ENCODE measurements around the gene PSMD11.
"Not testable (repeated sequence)": the region's sequence is repeated elsewhere in the genome, so short reads cannot be mapped to it uniquely, and the experiment has no call there.

PSMD11 gene

GRCh38 chr17:32520104-32520701 lies 75.9 kb downstream of the PSMD11 start:
- Mint-ChIP-seq H3K27ac (peak overlapping the region; percentile 94), H3K27me3 (no peaks in the 10 kb centered on the region), H3K4me3 (peak overlapping the region; percentile 85), H3K9me3 (peaks cover 4% of the 10 kb centered on the region), H3K4me1 (ENCODE audit: low read depth) (peaks cover 94% of the 10 kb centered on the region), H3K36me3 (ENCODE audit: low read depth) (no peaks in the 10 kb centered on the region)

- peak overlapping the region; percentile 94 for H3K27ac Mint-ChIP-seq
- peaks cover 94% of the 10 kb centered on the region for H3K4me1 Mint-ChIP-seq (ENCODE audit: low read depth)
- H3K27me3 Mint-ChIP-seq = no peaks in the 10 kb centered on the region
- peak overlapping the region; percentile 12 for H3K4me3 Mint-ChIP-seq
- H3K9me3 Mint-ChIP-seq = peaks cover 4% of the 10 kb centered on the region
- no peaks in the 10 kb centered on the region for H3K36me3 Mint-ChIP-seq (ENCODE audit: low read depth)
Measured at GRCh38 chr17:32520737-32521404, 76.6 kb downstream of the PSMD11 start.

- H3K36me3 Mint-ChIP-seq (ENCODE audit: low read depth) = no peaks in the 10 kb centered on the region
- peaks cover 78% of the 10 kb centered on the region for H3K4me1 Mint-ChIP-seq (ENCODE audit: low read depth)
- H3K4me3 Mint-ChIP-seq = peak overlapping the region; percentile 73
- H3K27me3 Mint-ChIP-seq = no peaks in the 10 kb centered on the region
- peaks cover 4% of the 10 kb centered on the region for H3K9me3 Mint-ChIP-seq
- H3K27ac Mint-ChIP-seq = peak overlapping the region; percentile 98
Measured at GRCh38 chr17:32523017-32523680, 78.8 kb downstream of the PSMD11 start.

GRCh38 chr17:32523827-32524552 lies 79.7 kb downstream of the PSMD11 start:
- Mint-ChIP-seq H3K36me3 (ENCODE audit: low read depth) (no peaks in the 10 kb centered on the region), H3K4me1 (ENCODE audit: low read depth) (peaks cover 78% of the 10 kb centered on the region)

GRCh38 chr17:32524553-32524880 lies 80.2 kb downstream of the PSMD11 start:
- not testable (repeated sequence) for H3K36me3 Mint-ChIP-seq (ENCODE audit: low read depth); H3K27me3 Mint-ChIP-seq; H3K9me3 Mint-ChIP-seq
- Mint-ChIP-seq H3K27ac (peak overlapping the region; percentile 98), H3K4me3 (peak overlapping the region; percentile 73), H3K4me1 (ENCODE audit: low read depth) (peaks cover 77% of the 10 kb centered on the region)

More at GRCh38 chr17:32523827-32524552, 79.7 kb downstream of the PSMD11 start:
- Mint-ChIP-seq H3K9me3 (peaks cover 4% of the 10 kb centered on the region), H3K4me3 (peak overlapping the region; percentile 73), H3K27me3 (no peaks in the 10 kb centered on the region), H3K27ac (peak overlapping the region; percentile 98)

GRCh38 chr17:32525122-32525521 lies 80.8 kb downstream of the PSMD11 start:
- Mint-ChIP-seq H3K36me3 (ENCODE audit: low read depth) (no peaks in the 10 kb centered on the region), H3K27me3 (no peaks in the 10 kb centered on the region), H3K4me1 (ENCODE audit: low read depth) (peaks cover 71% of the 10 kb centered on the region), H3K27ac (peak overlapping the region; percentile 98), H3K9me3 (peaks cover 4% of the 10 kb centered on the region), H3K4me3 (no peak overlapping the region)

GRCh38 chr17:32527146-32527545 lies 82.8 kb downstream of the PSMD11 start:
- Mint-ChIP-seq H3K27me3 (no peaks in the 10 kb centered on the region), H3K27ac (peak overlapping the region; percentile 33), H3K36me3 (ENCODE audit: low read depth) (no peaks in the 10 kb centered on the region), H3K4me1 (ENCODE audit: low read depth) (peaks cover 60% of the 10 kb centered on the region), H3K9me3 (peaks cover 4% of the 10 kb centered on the region), H3K4me3 (no peak overlapping the region)

GRCh38 chr17:32528825-32529224 lies 84.5 kb downstream of the PSMD11 start:
- no peaks in the 10 kb centered on the region for H3K9me3 Mint-ChIP-seq
- H3K27ac Mint-ChIP-seq = peak overlapping the region; percentile 71
- H3K4me3 Mint-ChIP-seq = no peak overlapping the region
- H3K4me1 Mint-ChIP-seq (ENCODE audit: low read depth) = peaks cover 51% of the 10 kb centered on the region
- no peaks in the 10 kb centered on the region for H3K36me3 Mint-ChIP-seq (ENCODE audit: low read depth)
- no peaks in the 10 kb centered on the region for H3K27me3 Mint-ChIP-seq

GRCh38 chr17:32529604-32530003 lies 85.3 kb downstream of the PSMD11 start:
- H3K27me3 Mint-ChIP-seq = no peaks in the 10 kb centered on the region
- no peaks in the 10 kb centered on the region for H3K9me3 Mint-ChIP-seq
- H3K27ac Mint-ChIP-seq = peak overlapping the region; percentile 26
- H3K36me3 Mint-ChIP-seq (ENCODE audit: low read depth) = no peaks in the 10 kb centered on the region
- peaks cover 45% of the 10 kb centered on the region for H3K4me1 Mint-ChIP-seq (ENCODE audit: low read depth)
- H3K4me3 Mint-ChIP-seq = no peak overlapping the region

All from stimulated activated naive CD8-positive, alpha-beta T cell treated with anti-CD3 and anti-CD28 coated beads, Interleukin-15, Interleukin-2, amounts not matched to agents 100 ng/mL and 50 ng/mL, for 24 hours (primary cell).